GM19468 (cell line): Measurements from ENCODE around the gene EID1.
"Not testable (repeated sequence)": the region's sequence is repeated elsewhere in the genome, so short reads cannot be mapped to it uniquely, and the experiment has no call there.

Experiments
- ATAC-seq: cut with Tn5 transposase; IDR thresholded peaks from one replicate; pipeline ENCODE4 v1.9.1; 2021; ENCODE audit warnings: mild to moderate bottlenecking, moderate library complexity, moderate number of reproducible peaks; ENCODE audit not compliant: unreplicated experiment; ENCODE audit errors: extremely low read depth

The EID1 gene

GRCh38 chr15:48904758-48905157 lies 26.8 kb downstream of the EID1 start:
- ATAC-seq, result no peak

DNA sequence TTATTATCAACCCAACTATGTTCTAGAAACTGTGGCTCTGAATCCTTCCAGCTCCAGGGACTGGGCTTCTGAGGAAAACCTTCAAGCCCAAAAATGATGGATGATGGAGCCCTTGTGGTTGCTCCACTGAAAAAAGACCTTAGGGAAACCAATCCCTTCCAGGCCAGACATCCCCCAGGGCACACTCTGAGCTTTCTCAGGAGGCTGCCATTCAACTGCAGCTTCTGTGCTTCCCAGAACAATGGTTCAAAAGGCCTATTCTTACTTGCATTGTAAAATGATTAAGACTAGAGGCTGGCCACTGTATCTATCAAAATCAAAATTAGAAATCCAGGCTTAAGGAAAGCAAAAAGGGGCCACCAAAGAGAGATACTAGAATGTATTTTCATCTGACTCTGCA lies 27.3 kb downstream of the EID1 start:
- ATAC-seq, result no peak

DNA sequence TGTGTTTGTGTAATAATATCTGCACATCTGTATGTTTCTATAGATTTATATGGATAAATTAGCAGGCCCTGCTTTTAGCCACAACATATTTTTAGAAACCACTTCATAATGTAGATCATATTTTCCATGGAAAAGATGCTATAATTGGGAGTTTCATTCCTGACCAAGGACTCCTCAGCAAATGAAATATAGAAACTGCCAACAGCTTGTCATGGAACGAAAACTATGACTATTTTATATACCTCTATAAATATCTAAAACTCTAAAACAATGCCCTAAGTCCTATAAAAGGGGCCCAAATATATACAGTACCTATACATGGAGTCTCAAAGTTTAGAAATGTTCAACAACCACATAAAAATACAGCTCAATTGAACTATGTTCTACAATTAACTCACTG lies 27.9 kb downstream of the EID1 start:
- ATAC-seq, result no peak

DNA sequence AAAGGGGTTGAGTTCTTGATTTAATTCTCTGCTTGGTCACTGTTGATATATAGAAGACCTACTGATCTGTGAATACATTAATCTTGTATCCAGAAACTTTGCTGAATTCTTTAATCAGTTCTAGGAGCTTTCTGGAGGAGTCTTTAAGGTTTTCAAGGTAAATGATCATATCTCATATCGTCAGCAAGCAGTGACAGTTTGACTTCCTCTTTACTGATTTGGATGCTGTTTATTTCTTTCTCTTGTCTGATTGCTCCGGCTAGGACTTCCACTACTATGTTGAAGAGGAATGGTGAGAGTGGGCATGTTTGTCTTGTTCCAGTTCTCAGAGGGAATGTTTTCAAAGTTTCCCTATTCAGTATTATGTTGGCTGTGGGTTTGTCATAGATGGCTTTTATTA lies 31.4 kb downstream of the EID1 start:
- ATAC-seq, result not testable (repeated sequence)

GRCh38 chr15:48910554-48910953 lies 32.6 kb downstream of the EID1 start:
- not testable (repeated sequence) for ATAC-seq

DNA sequence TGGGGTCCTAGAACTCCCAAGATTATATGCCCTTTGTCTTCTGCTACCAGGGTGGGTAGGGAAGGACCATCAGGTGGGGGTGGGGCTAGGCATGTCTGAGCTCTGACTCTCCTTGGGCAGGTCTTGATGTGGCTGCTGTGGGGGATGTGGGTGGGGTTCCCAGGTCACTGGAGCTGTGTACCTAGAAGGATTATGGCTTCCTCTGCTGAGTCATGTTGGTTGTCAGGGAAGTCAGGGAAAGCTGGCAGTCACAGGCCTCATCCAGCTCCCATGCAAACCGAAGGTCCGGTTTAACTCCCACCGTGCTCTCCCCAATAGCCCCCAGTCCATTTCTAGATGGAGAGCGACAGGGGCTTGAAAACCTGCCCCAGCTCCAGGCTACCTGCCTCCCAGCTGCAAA lies 35.2 kb downstream of the EID1 start:
- ATAC-seq, result no peak

GRCh38 chr15:48914717-48915116 lies 36.8 kb downstream of the EID1 start:
- ATAC-seq, result no peak

DNA sequence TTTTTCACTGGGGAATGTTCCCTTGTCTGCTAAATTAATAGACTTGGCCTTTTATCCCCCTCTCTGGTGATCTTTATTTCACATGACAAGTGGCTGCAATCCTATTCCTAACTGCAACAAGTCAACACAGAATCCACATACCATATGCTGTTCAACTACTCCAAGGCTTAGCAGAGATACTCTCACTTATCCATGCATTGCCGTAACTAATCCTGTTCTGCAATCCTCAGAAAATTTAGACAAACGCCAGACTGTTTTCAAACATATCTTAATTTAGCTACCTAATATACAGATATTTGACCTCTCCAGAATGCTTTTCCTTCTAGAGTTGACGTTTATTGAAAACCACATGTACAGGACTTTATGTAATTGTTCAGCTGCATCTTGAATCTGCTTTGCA lies 37.9 kb downstream of the EID1 start:
- ATAC-seq, result no peak

GRCh38 chr15:48916721-48917120 lies 38.8 kb downstream of the EID1 start:
- ATAC-seq, result no peak

DNA sequence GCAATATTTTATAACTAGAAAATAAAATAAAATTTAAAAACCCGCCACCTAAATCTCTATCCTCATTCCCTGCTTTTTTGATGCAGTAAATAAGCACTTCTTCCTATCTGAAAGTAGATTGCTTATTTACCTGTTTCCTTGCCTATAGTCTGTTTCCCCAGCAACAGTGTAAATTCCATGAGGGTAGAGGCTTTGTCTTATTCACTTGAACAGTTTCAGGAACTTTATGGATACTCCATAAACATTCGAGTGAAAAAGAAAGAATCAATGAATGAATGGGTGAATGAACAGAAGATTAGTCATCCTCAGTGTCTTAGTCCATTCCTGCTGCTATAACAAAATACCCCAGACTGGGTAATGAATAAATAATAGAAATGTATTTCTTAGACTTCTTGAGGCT lies 44.1 kb downstream of the EID1 start:
- ATAC-seq, result no peak

GRCh38 chr15:48924528-48925393 lies 46.8 kb downstream of the EID1 start:
- no peak for ATAC-seq

- ATAC-seq, result no peak
Measured at GRCh38 chr15:48925714-48926223, 47.8 kb downstream of the EID1 start.

GRCh38 chr15:48928877-48929538 lies 51.1 kb downstream of the EID1 start:
- ATAC-seq, result no peak

DNA sequence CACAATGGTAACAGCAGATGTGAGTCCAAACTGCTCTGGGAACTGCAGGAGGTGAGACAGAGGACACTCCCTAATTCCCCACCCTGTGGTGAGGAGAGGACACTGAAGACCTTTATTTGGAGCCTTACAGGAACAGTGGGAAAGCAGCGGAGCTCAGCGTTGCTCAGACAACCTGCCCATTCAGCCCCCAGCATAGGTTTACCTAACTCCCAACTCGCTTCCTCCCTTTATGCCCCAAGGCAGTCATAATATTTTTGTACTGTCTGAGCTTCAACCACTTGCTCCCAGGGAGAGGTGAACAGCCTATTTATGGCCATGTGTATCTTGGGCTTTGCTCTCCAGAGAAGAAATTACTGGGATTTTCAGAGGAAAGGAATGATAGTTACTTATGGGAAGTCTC lies 51.7 kb downstream of the EID1 start:
- ATAC-seq, result no peak
